A549 (cell line): ENCODE results near the gene PPM1J.

Experiments used
- CTCF ChIP-seq: fragments of >200 bp; sonication (Bioruptor Twin); formaldehyde crosslinking; IDR thresholded peaks from 3 replicates; pipeline ENCODE4 v1.5.1; 2016
- EHMT2 ChIP-seq: fragments of 200-600 bp; sonication (generic); IDR thresholded peaks from 2 replicates; pipeline ENCODE4 v1.6.1; 2016; ENCODE audit warnings: antibody characterized with exemption, low read depth, mild to moderate bottlenecking, moderate library complexity
- NFE2L2 ChIP-seq: fragments of 150-350 bp; conservative IDR thresholded peaks from 2 replicates; pipeline ENCODE4 v1.6.1; 2014; ENCODE audit warnings: low read length
- NR3C1 ChIP-seq: fragments of >200 bp; sonication (Bioruptor Twin); formaldehyde crosslinking; IDR thresholded peaks from 3 replicates; pipeline ENCODE4 v1.6.1; 2017
- RARB ChIP-seq: fragments of 250-450 bp; sonication (Bioruptor Pico); IDR thresholded peaks from 2 replicates; pipeline ENCODE4 v1.8.0; 2021; ENCODE audit warnings: mild to moderate bottlenecking, moderate library complexity
- TP53 ChIP-seq: fragments of 250-450 bp; sonication (Bioruptor Pico); IDR thresholded peaks from 2 replicates; pipeline ENCODE4 v1.5.0; 2021; ENCODE audit warnings: mild to moderate bottlenecking, moderate library complexity

- TF ChIP-seq CTCF (no peak), NR3C1 (no peak), EHMT2 (no peak), NFE2L2 (no peak), RARB (no peak), TP53 (no peak)
These were observed 2.2 kb upstream of the PPM1J start for GRCh38 chr1:112717263-112717873.
